Spleen (tissue), 7 donors: Measurements from ENCODE around the gene KHDC4.

Source experiments
- CTCF ChIP-seq, 11 experiments: fragments of 200-600 bp in 7 of 11; fragments of 450-650 bp in 4 of 11; sonication (generic) in 4 of 11; IDR thresholded peaks in 8 of 11; conservative IDR thresholded peaks in 3 of 11; 1 replicate in 7 of 11; 2 replicates in 4 of 11; pipeline versions ENCODE4 v1.4.0 to v1.8.0; 2016 to 2021; ENCODE audit warnings: antibody characterized with exemption in 11 of 11, inconsistent platforms in 4 of 11, mild to moderate bottlenecking in 1 of 11
- POLR2A ChIP-seq, 3 donors: fragments of 450-650 bp; IDR thresholded peaks; one replicate each; pipeline ENCODE4 v1.5.1; 2017; ENCODE audit warnings: antibody characterized with exemption in 3 of 3, mild to moderate bottlenecking in 1 of 3
- POLR2AphosphoS5 ChIP-seq, 3 donors: sonication (generic); formaldehyde crosslinking; IDR thresholded peaks; one replicate each; pipeline ENCODE4 v1.5.1; 2017; ENCODE audit warnings: antibody characterized with exemption in 3 of 3
- donor health status: DM: no; HTN: no; CAD: no; lungs with moderate emphysema.
- donor health status: DM: no; HTN: no; CAD: no.
- donor health status: DM: no; HTN: no; CAD: no.

GRCh38 chr1:155957411-155957915 lies 23.2 kb upstream of the KHDC4 start:
- TF ChIP-seq CTCF (IDR thresholded peaks at IDR 0.05 in 8 of 11, conservative IDR thresholded peaks at IDR 0.05 in 3 of 11) (no peak), POLR2A (IDR thresholded peaks at IDR 0.05) (no peak), POLR2AphosphoS5 (IDR thresholded peaks at IDR 0.05) (peak; percentile 29 to 68 (median 44))
